Adipocyte (in vitro differentiated cells): Measurements from ENCODE around the gene RBM5.

Experiments
- DNase-seq: peaks from one replicate; pipeline ENCODE4 v3.0.0-alpha.2; 2015; ENCODE audit warnings: low read depth
- H3K27me3 ChIP-seq: replicated peaks from 2 replicates; pipeline ENCODE4 v1.7.0; 2013; ENCODE audit warnings: mild to moderate bottlenecking, low read length, moderate library complexity; ENCODE audit not compliant: control insufficient read depth, insufficient read depth
- H3K36me3 ChIP-seq: 2 replicates; pipeline ENCODE4 v1.7.0; 2013; ENCODE audit warnings: low read length, mild to moderate bottlenecking, moderate library complexity; ENCODE audit not compliant: control insufficient read depth, insufficient read depth, severe bottlenecking
- H3K4me1 ChIP-seq: 2 replicates; pipeline ENCODE4 v1.7.0; 2013; ENCODE audit warnings: mild to moderate bottlenecking, low read length, moderate library complexity; ENCODE audit not compliant: control insufficient read depth, insufficient read depth
- H3K4me3 ChIP-seq: 2 replicates; pipeline ENCODE4 v1.7.0; 2013; ENCODE audit warnings: mild to moderate bottlenecking, low read length, moderate library complexity
- H3K9ac ChIP-seq: 2 replicates; pipeline ENCODE4 v1.7.0; 2013; ENCODE audit warnings: mild to moderate bottlenecking, low read length, moderate library complexity
- H3K9me3 ChIP-seq: 2 replicates; pipeline ENCODE4 v1.7.0; 2013; ENCODE audit warnings: mild to moderate bottlenecking, low read length, moderate library complexity; ENCODE audit not compliant: control insufficient read depth

RBM5 gene

DNA sequence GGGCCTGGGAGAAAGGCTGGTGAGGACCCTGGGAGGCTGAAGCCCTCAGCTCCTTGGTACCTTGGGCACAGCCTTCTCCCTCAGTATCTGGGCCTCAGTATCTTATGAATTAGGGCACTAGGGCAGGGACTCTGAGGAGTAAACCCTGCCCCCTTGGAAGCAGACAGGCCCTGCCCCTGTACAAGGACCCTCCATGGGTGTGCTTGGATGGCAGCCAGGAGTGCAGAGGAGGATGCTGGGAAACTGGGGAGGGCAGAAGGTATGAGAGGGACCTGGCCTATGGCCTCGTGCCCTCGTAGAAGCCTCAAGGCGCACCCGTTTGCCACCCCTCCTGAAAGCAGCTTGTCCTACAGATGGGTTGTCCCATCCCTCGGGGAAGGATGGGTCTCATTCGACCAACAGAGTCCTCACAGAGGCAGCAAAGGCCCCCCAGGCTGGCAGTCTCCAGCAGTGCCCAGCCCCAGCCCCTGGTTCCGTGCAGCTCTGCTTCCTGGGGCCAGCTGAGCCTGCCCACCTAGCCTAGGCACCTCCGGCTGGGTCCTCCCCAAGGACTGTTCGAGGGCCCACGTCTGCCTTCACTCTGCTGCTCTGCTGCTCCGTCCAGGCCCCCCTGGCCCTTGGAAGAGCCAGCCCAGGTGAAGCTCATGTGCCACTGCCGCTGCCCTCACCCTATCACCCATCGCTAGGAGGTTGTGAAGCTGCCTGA is 51.2 kb downstream of the RBM5 start:
- Histone ChIP-seq H3K4me3 (no peak overlapping the region), H3K36me3 (no peaks in the 10 kb centered on the region), H3K9me3 (no peaks in the 10 kb centered on the region), H3K9ac (no peak overlapping the region), H3K27me3 (peaks cover 8% of the 10 kb centered on the region), H3K4me1 (no peaks in the 10 kb centered on the region)
- DNase-seq, result no peak

GRCh38 chr3:50140990-50141389 is 52.3 kb downstream of the RBM5 start:
- no peak overlapping the region for H3K4me3 ChIP-seq
- no peak overlapping the region for H3K9ac ChIP-seq
- peaks cover 8% of the 10 kb centered on the region for H3K27me3 ChIP-seq
- H3K36me3 ChIP-seq, result no peaks in the 10 kb centered on the region
- H3K9me3 ChIP-seq, result no peaks in the 10 kb centered on the region
- DNase-seq, result no peak
- no peaks in the 10 kb centered on the region for H3K4me1 ChIP-seq

- Histone ChIP-seq H3K4me1 (no peaks in the 10 kb centered on the region), H3K4me3 (no peak overlapping the region), H3K9ac (no peak overlapping the region), H3K9me3 (no peaks in the 10 kb centered on the region), H3K36me3 (no peaks in the 10 kb centered on the region), H3K27me3 (peaks cover 14% of the 10 kb centered on the region)
- no peak for DNase-seq
These were observed 57.7 kb downstream of the RBM5 start for GRCh38 chr3:50146316-50146901.

DNA sequence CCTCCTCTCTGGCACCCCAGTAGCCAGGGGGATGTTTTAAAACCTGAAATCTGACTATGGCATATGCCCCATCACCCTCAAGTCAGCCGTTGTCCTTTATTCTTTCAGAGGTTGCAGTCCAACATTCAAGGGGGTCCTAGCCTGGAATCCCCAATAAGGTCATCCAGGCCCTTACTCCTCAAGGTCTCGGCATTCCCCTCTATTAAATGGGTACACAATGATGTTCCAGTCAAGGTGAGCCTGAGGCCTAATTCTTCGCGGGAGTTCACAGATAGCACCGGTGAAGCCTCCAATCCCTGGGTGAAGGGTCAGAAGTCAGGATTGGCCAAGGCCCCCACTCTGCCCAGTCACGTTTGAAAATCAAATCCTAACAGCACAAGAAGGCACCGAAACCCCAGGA is 58.3 kb downstream of the RBM5 start:
- Histone ChIP-seq H3K9me3 (no peaks in the 10 kb centered on the region), H3K4me3 (no peak overlapping the region), H3K9ac (no peak overlapping the region), H3K27me3 (peaks cover 14% of the 10 kb centered on the region), H3K36me3 (no peaks in the 10 kb centered on the region), H3K4me1 (no peaks in the 10 kb centered on the region)
- DNase-seq, result no peak

- H3K27me3 ChIP-seq, result peaks cover 14% of the 10 kb centered on the region
- H3K4me1 ChIP-seq, result no peaks in the 10 kb centered on the region
- H3K4me3 ChIP-seq, result no peak overlapping the region
- no peak for DNase-seq
- no peaks in the 10 kb centered on the region for H3K36me3 ChIP-seq
- H3K9ac ChIP-seq, result no peak overlapping the region
- H3K9me3 ChIP-seq, result no peaks in the 10 kb centered on the region
These were observed 58.7 kb downstream of the RBM5 start for GRCh38 chr3:50147447-50147846.

DNA sequence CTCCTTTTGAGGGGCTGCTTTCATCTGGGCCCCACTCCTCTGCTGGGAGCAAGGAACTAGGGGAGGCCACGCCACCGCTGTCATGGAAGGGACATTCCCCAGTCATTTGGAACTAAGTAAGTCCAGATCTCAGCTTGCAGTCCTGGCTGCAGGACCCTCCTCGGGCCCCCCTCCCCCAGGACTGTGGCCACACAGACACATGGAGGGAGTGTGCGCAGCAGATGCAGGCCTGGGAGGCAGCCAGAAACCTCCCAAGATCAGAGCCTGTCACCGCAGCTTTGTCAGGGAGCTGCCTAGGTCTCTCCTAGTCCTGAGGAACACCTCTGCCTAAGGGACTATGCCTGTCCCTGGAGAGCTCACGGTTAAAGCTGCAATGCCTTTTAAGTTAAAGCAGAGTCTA is 59.1 kb downstream of the RBM5 start:
- Histone ChIP-seq H3K9ac (no peak overlapping the region), H3K4me3 (no peak overlapping the region), H3K4me1 (no peaks in the 10 kb centered on the region), H3K27me3 (peaks cover 14% of the 10 kb centered on the region), H3K9me3 (no peaks in the 10 kb centered on the region), H3K36me3 (no peaks in the 10 kb centered on the region)
- DNase-seq, result no peak

DNA sequence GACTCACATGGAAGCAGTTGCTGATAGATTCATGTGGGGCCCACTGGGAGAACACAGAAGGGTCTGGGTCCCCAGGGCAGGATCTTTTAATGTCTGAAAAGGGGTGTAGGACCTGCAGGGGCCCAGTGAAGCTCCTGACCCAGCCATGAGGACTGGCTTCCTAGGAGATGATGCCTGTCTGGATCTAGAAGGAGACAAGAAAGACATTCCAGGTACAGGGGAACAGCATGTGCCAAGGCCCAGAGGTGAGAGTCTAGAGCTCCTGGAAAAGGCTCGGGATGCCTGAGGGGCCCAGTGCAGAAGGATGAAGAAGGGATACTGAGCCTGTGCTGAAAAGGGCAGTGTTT is 61.7 kb downstream of the RBM5 start:
- no peak overlapping the region for H3K4me3 ChIP-seq
- H3K9me3 ChIP-seq, result no peaks in the 10 kb centered on the region
- no peak overlapping the region for H3K9ac ChIP-seq
- no peak for DNase-seq
- no peaks in the 10 kb centered on the region for H3K4me1 ChIP-seq
- H3K36me3 ChIP-seq, result no peaks in the 10 kb centered on the region
- H3K27me3 ChIP-seq, result peaks cover 21% of the 10 kb centered on the region

DNA sequence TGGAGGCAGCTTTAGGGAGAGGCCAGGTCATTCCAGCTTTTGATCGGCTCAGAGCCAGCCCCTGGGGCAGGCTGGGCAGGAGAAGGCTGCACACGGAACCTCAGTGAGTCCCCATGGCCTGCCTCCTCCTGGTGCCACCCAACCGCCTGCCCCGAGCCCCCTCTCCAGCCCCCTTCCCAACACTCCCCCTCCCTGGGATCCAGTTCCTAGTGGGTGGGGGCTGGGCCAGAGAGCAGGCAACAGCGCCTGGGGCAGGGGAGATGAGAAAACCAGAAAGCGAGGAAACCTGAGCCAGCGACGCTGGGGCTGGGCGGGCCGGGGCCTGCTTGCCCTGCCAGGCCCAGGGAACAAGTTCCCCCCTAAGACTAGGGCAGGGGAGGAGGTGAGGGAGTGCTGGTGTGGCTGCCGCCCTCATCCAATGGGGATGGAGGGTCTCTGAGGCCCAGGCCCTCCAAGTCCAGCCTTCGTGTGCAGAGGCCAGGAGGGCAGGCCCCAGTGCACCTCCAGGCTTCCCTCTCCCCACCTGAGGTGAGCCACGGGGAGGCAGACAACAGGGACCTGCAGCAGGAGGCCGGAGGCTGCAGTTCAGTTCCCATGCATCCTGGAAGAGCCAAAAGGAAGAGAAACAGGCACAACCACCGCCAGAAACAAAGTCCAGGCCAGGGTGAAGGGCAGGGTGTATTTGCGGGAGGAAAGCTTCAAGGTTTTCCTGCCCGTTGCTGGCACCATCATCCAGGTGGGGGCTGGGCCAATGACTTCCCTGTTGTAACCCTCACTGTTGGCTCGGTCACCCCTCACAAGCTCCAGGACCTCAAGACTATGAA is 62.4 kb downstream of the RBM5 start:
- no peaks in the 10 kb centered on the region for H3K36me3 ChIP-seq
- H3K9me3 ChIP-seq, result no peaks in the 10 kb centered on the region
- no peak overlapping the region for H3K9ac ChIP-seq
- H3K4me1 ChIP-seq, result no peaks in the 10 kb centered on the region
- no peak for DNase-seq
- no peak overlapping the region for H3K4me3 ChIP-seq
- peaks cover 27% of the 10 kb centered on the region for H3K27me3 ChIP-seq

- no peaks in the 10 kb centered on the region for H3K9me3 ChIP-seq
- DNase-seq, result no peak
- no peak overlapping the region for H3K9ac ChIP-seq
- no peak overlapping the region for H3K4me3 ChIP-seq
- H3K36me3 ChIP-seq, result no peaks in the 10 kb centered on the region
- peaks cover 31% of the 10 kb centered on the region for H3K27me3 ChIP-seq
- no peaks in the 10 kb centered on the region for H3K4me1 ChIP-seq
These were observed 63.0 kb downstream of the RBM5 start for GRCh38 chr3:50151728-50152127.

DNA sequence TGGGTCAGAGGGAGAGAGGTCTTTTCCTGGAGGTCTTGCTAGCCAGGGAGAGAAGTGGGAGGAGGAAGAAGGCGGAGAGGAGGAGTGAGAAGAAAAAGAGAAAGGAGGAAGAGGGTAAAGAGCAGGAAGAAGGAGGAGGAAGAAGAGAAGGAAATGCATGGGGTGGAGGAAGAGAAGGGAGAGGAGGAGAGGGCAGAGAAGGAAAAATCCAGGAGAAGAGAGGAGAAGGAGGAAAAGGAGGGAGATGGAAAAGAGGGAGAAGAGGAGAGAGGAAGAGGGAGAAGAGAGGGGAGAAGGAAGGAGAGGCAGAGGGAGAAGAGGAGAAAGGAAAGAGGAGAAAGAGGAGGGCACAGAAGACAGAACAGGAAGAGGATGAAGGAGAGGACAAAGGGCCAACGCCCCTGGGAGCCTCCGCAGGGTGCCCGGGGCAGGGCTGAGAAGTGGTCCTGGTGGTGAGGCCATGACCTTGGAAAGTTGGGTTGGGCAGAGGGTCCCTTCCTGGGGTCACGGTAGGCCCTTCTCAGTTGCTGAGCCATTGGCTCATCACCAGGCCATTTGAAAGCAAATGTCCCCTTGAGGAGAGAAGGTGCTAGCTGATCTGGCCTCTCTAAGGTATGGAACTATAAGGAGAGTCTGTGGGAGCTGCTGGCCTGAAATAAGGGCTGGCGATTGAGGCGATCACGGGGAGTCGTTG is 65.2 kb downstream of the RBM5 start:
- no peaks in the 10 kb centered on the region for H3K36me3 ChIP-seq
- H3K27me3 ChIP-seq, result peaks cover 24% of the 10 kb centered on the region
- DNase-seq, result no peak
- no peaks in the 10 kb centered on the region for H3K9me3 ChIP-seq
- H3K4me1 ChIP-seq, result no peaks in the 10 kb centered on the region
- no peak overlapping the region for H3K9ac ChIP-seq
- H3K4me3 ChIP-seq, result no peak overlapping the region

GRCh38 chr3:50154476-50154839 is 65.7 kb downstream of the RBM5 start:
- Histone ChIP-seq H3K4me3 (no peak overlapping the region), H3K9ac (no peak overlapping the region), H3K36me3 (no peaks in the 10 kb centered on the region), H3K4me1 (no peaks in the 10 kb centered on the region), H3K9me3 (no peaks in the 10 kb centered on the region), H3K27me3 (peaks cover 26% of the 10 kb centered on the region)
- no peak for DNase-seq
